Measurements from ENCODE around the gene MMP24.

- no peak for TF ChIP-seq TAF1 (IDR thresholded peaks at IDR 0.05; ENCODE audit: borderline replicate concordance, insufficient read depth, low read length)
- no peak for TF ChIP-seq REST (IDR thresholded peaks at IDR 0.05; ENCODE audit: insufficient read depth in 1 of 2, low read depth in 2 of 2, low read length in 2 of 2)
- TF ChIP-seq POLR2AphosphoS5 (IDR thresholded peaks at IDR 0.05; ENCODE audit: low read depth, low read length): no peak
These were observed 79.4 kb downstream of the MMP24 start for GRCh38 chr20:35305682-35306556.
